Heart right ventricle (tissue), 16 donors: ENCODE data around the gene TBC1D2B. TPM values are rescaled to one million over a fixed set of nuclear protein-coding genes. Genes with fewer than 3 reads are reported as not detected.
"Not testable (repeated sequence)": the region's sequence is repeated elsewhere in the genome, so short reads cannot be mapped to it uniquely, and the experiment has no call there.

Experiments used
- ATAC-seq, 8 donors: fragments of 200-7000 bp; cut with Tn5 transposase; one replicate each; pipeline ENCODE4 v1.9.1; 2020; ENCODE audit warnings: mild to moderate bottlenecking in 8 of 8, moderate library complexity in 8 of 8, moderate number of reproducible peaks in 1 of 8
- DNase-seq, 2 donors: peaks; one replicate each; pipeline ENCODE4 v3.0.0-alpha.2; 2020
- H3K27ac ChIP-seq, 10 donors: fragments of 200-600 bp; sonication (generic) in 2 of 10; one replicate each; pipeline versions ENCODE4 v1.5.0 to v1.8.0; 2020 to 2022; ENCODE audit warnings: mild to moderate bottlenecking in 3 of 10
- H3K27me3 ChIP-seq, 7 donors: fragments of 200-600 bp; one replicate each; pipeline ENCODE4 v1.8.0; 2021 to 2022; ENCODE audit warnings: mild to moderate bottlenecking in 2 of 7
- H3K36me3 ChIP-seq, 9 donors: fragments of 200-600 bp; sonication (generic) in 1 of 9; one replicate each; pipeline versions ENCODE4 v1.5.0 to v1.8.0; 2020 to 2022; ENCODE audit warnings: mild to moderate bottlenecking in 2 of 9
- H3K4me1 ChIP-seq, 9 donors: fragments of 200-600 bp; sonication (generic) in 1 of 9; one replicate each; pipeline versions ENCODE4 v1.5.0 to v1.8.0; 2020 to 2022; ENCODE audit warnings: mild to moderate bottlenecking in 4 of 9
- H3K4me3 ChIP-seq, 10 donors: fragments of 200-600 bp; sonication (generic) in 2 of 10; one replicate each; pipeline versions ENCODE4 v1.5.0 to v1.8.0; 2020 to 2022; ENCODE audit warnings: mild to moderate bottlenecking in 7 of 10, moderate library complexity in 2 of 10
- H3K9me3 ChIP-seq, 11 donors: fragments of 200-600 bp in 10 of 11; sonication (generic) in 2 of 11; one replicate each; pipeline versions ENCODE4 v1.5.0 to v1.8.0; 2013 to 2022; ENCODE audit warnings: mild to moderate bottlenecking in 2 of 11, control low read depth in 1 of 11, moderate library complexity in 1 of 11
- WGBS, 2 donors: extraction: QIAGEN DNeasy Blood & Tissue Kit; methylation state at CpG; one replicate each; pipeline ENCODE4 v1.1.7; 2013; ENCODE audit warnings: inconsistent platforms in 1 of 2; 5-methylcytosine and 5-hydroxymethylcytosine counted together
- intact Hi-C, 10 donors: fragments of 100-400 bp; cut with DNase I; formaldehyde crosslinking; loops; one replicate each; pipeline versions ENCODE4 v1.11.1 to v1.14.2; 2022
- polyA plus RNA-seq, 2 donors: library from polyadenylated mRNA; stranded (reverse); fragments of 200-250 nt; gene quantifications; one replicate each; pipeline ENCODE4 v1.2.3, GENCODE V29; 2013
- total RNA-seq, 10 donors: library from RNA; stranded (reverse); fragmentation: NEBNext Ultra II Directional in 3 of 10; extraction: Animal tissue kit (Norgen Biotek cat#: 25700) in 3 of 10; gene quantifications; one replicate each; pipeline versions ENCODE4 v1.2.1 to v1.2.4, GENCODE V29; 2021 to 2023
- TF ChIP-seq, protein P1 (sequence below), 9 donors: fragments of 200-600 bp; sonication (generic) in 2 of 9; IDR thresholded peaks; one replicate each; pipeline versions ENCODE4 v1.5.0 to v1.8.0; 2021 to 2022; ENCODE audit warnings: antibody characterized with exemption in 9 of 9, mild to moderate bottlenecking in 5 of 9, moderate library complexity in 1 of 9
- donor health status: Arrhythmogenic right ventricular cardiomyopathy.
- donor health status: ischemic (EF 13 %, LVEDD 7.1; RV severe dilation, severe dysfunction).
- donor health status: healthy with polysubstance abuse.
- donor health status: DM: no; HTN: yes; CAD: no.
- donor health status: DM: no; HTN: no; CAD: no.
- donor health status: ischemic (EF 25% LVEDD 6.9; RV normal size, moderate dysfunction).
- donor health status: ischemic (EF 25% LVEDD 5.7; RV mildly dilated, moderate dysfunction).
- donor health status: healthy.
- donor health status: DM: yes; HTN: yes; CAD: no.
- donor health status: Ischemic cardiomyopathy.
- donor health status: ischemic (EF 35%, LVEDD 5.7; RV mildly dilated, moderate dysfunction).
- donor health status: nonischemic (EF 11% LVEDD 7.7; RV severe dilation, severe dysfunction).
- donor health status: DM: yes; HTN: yes; CAD: no.
- donor health status: PGD.
- donor health status: ischemic (EF 29% LVEDD 5.4; RV normal size, mild dysfunction).
- donor health status: nonischemic (EF 23%, LVEDD 6.1; RV moderate dilation, normal function).

Gene TBC1D2B
- total and polyA plus RNA-seq, 12 donors: 4.7 to 20.8 (median 9.6) TPM

DNA sequence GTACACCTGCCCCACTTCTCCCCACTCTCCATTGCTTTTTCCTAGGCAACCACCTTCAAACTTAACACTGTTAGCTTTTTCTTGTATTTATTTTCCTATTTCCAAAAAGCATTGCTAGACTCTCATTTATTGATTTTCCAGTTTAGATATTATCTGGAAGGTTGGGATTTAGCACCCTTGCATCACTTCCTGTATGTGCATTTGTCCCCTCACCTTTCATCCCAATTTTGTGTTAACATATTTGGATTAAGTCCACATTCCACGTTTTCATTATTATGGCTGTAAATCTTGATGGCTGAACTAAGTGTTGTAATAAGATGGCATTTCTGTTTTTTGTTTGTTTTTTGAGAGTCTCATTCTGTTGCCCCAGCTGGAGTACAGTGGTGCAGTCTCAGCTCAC is 109.7 kb downstream of the TBC1D2B start:
- DNase-seq: no peak
- TF ChIP-seq, protein P1, sequence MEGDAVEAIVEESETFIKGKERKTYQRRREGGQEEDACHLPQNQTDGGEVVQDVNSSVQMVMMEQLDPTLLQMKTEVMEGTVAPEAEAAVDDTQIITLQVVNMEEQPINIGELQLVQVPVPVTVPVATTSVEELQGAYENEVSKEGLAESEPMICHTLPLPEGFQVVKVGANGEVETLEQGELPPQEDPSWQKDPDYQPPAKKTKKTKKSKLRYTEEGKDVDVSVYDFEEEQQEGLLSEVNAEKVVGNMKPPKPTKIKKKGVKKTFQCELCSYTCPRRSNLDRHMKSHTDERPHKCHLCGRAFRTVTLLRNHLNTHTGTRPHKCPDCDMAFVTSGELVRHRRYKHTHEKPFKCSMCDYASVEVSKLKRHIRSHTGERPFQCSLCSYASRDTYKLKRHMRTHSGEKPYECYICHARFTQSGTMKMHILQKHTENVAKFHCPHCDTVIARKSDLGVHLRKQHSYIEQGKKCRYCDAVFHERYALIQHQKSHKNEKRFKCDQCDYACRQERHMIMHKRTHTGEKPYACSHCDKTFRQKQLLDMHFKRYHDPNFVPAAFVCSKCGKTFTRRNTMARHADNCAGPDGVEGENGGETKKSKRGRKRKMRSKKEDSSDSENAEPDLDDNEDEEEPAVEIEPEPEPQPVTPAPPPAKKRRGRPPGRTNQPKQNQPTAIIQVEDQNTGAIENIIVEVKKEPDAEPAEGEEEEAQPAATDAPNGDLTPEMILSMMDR (IDR thresholded peaks at IDR 0.05): no peak
- Histone ChIP-seq H3K36me3 (no peaks in the 10 kb centered on the region), H3K27me3 (no peaks in the 10 kb centered on the region), H3K9me3 (peaks cover 0 to 7% (median 0%) of the 10 kb centered on the region in 11 donors), H3K4me3 (no peak overlapping the region), H3K4me1 (peaks cover 0 to 7% (median 0%) of the 10 kb centered on the region in 9 donors), H3K27ac (no peak overlapping the region)
- WGBS, 2 donors: 77 to 82% methylated on average over 1 of the region's 1 CpG
- no peak for ATAC-seq
- intact Hi-C loops: loop anchor here (2.0 to 5.0 kb wide), 6 partner anchors 35 to 275 kb away; no protein-coding TSS in a partner anchor

DNA sequence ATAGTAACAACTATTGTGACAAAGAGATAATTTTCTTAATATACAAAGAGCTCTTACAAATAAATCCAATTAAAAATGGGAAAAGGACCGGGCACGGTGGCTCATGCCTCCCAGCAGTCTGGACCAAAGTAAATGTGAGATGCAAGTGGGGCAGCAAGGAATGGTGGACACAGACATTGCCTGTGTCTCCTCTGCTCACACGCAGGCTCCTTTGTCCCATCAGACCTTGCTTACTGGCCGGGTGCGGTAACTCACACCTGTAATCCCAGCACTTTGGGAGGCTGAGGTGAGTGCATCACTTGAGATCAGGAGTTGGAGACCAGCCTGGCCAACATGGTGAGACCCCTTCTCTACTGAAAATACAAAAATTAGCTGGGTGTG is 110.3 kb downstream of the TBC1D2B start:
- not testable (repeated sequence) for H3K27ac ChIP-seq, H3K9me3 ChIP-seq, H3K36me3 ChIP-seq, DNase-seq, H3K4me3 ChIP-seq, H3K27me3 ChIP-seq, H3K4me1 ChIP-seq, ATAC-seq
- intact Hi-C loops: loop anchor here (2.0 to 5.0 kb wide), 6 partner anchors 35 to 275 kb away; no protein-coding TSS in a partner anchor
- 76 to 77% methylated on average over 5 of the region's 5 CpGs for WGBS, 2 donors

DNA sequence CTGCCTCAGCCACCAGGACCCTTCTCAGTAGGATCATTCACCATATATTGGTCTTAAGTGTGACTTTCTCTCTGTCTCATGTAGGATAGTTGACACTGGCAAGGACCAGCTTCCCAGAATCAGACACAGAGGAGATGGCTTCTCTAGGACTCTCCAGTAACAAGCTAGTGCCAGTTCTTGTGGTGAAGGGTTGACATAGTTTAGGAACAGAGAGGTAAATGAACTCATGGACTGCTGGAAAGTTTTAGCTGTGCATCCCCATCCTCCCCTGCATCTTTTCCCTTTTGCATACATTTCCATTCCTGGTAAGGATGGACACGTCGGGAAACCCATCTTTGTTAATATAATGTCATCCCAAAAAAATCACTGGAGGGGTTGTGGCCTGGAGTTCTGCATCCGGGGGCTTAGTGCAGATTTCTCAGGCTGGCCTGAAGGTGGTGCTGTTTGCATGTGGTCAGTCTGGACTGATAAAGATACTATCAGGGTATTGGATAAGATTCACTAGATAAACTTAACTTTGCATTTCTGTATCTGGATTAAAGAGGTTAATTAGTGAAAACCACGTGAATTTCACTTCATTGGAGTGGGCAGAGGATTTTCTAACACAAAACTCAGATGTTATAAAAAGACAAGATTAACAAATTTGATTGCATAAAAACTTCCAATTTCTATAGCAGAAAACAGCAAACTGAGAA is 110.8 kb downstream of the TBC1D2B start:
- Histone ChIP-seq H3K36me3 (no peaks in the 10 kb centered on the region), H3K4me3 (no peak overlapping the region), H3K4me1 (peaks cover 0 to 7% (median 0%) of the 10 kb centered on the region in 9 donors), H3K27ac (no peak overlapping the region), H3K9me3 (peaks cover 0 to 7% (median 0%) of the 10 kb centered on the region in 11 donors), H3K27me3 (no peaks in the 10 kb centered on the region)
- peak in 1 of 2 donors; percentile 58 for DNase-seq
- intact Hi-C loops: loop anchor here (1.0 to 5.0 kb wide), 8 partner anchors 36 to 276 kb away; no protein-coding TSS in a partner anchor
- peak; percentile 66 to 88 (median 80) for ATAC-seq
- 6 to 7% methylated on average over 4 of the region's 4 CpGs for WGBS, 2 donors
- TF ChIP-seq, protein P1 (IDR thresholded peaks at IDR 0.05): peak; percentile 75 to 91 (median 85)

DNA sequence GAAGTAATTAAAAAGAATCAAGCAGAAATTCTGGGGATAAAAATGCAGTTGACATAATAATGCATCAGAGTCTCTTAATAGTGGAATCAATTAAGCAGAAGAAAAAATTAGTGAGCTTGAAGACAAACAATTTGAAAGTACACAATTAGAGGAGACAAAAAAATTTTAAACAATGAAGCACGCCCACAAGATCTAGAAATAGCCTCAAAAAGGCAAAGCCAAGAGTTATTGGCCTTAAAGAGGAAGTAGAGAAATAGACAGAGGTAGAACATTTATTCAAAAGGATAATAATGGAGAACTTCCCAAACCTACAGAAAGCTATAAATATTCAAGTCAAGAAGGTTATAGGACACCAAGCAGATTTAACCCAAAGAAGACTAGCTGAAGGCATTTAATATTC is 113.3 kb downstream of the TBC1D2B start:
- 71 to 78% methylated on average over 1 of the region's 1 CpG for WGBS, 2 donors
- TF ChIP-seq, protein P1 (IDR thresholded peaks at IDR 0.05): no peak
- intact Hi-C loops: loop anchor here in 2 of 10 donors (5.0 kb wide), 1 partner anchor 278 kb away; no protein-coding TSS in a partner anchor
- no peaks in the 10 kb centered on the region for H3K36me3 ChIP-seq
- ATAC-seq (no peak), DNase-seq (no peak)
- peaks cover 0 to 7% (median 5%) of the 10 kb centered on the region in 9 donors for H3K4me1 ChIP-seq
- no peak overlapping the region for H3K27ac ChIP-seq
- H3K4me3 ChIP-seq: no peak overlapping the region
- peaks cover 0 to 7% (median 0%) of the 10 kb centered on the region in 11 donors for H3K9me3 ChIP-seq
- no peaks in the 10 kb centered on the region for H3K27me3 ChIP-seq
